NCI-H1417 (cell line): ENCODE measurements around the gene CCDC85C.

ENCODE experiments used
- DNase-seq, 3 experiments: peaks; one replicate each; lab custom pipeline; 2025; lab: John Stamatoyannopoulos, UW

The CCDC85C gene

DNA sequence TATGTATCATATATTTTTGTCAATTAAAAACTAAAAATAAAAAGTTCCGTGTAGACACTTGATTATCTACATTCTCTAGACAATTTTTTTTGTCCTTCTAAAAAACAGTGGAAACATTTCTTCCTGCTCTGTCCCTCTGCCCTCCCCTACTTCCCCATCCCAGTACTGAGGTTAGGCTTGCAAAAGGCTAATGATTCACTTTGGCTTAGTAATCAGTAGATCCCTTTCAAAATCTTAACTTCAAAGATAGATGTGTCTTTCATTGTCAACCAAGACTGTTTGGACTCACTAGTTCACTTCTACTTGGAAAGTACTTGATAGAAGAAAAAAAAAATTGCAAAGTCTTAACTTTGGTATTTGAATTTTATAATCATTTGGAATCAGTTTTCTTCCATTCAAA, 127.1 kb downstream of the CCDC85C start:
- no peak for DNase-seq

- no peak for DNase-seq
These were observed 128.3 kb downstream of the CCDC85C start for GRCh38 chr14:99475660-99476059.

- DNase-seq = no peak
These were observed 128.8 kb downstream of the CCDC85C start for GRCh38 chr14:99475179-99475578.

GRCh38 chr14:99473458-99473857, 130.5 kb downstream of the CCDC85C start:
- DNase-seq = peak in 1 of 3 experiments; percentile 18

GRCh38 chr14:99472937-99473336, 131.1 kb downstream of the CCDC85C start:
- DNase-seq = no peak

DNA sequence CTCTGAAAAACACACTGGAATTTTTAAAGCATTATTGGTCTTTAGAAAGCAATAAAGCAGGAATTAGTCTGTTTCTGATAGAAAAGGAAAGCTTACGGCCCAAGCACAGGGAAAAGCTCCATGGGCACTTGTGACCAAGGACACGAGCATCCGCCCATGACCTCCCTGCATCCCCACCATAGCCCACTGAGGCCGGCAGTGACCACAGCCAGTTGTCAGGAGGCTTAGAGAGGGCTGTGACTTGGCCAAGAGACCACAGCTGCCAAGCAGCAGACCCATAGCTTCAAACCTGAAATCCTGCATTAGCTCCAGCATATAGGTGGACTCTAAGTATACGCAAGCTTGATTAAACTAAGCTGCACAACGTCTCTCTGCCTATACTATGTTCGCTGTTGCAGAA, 132.3 kb downstream of the CCDC85C start:
- no peak for DNase-seq

DNA sequence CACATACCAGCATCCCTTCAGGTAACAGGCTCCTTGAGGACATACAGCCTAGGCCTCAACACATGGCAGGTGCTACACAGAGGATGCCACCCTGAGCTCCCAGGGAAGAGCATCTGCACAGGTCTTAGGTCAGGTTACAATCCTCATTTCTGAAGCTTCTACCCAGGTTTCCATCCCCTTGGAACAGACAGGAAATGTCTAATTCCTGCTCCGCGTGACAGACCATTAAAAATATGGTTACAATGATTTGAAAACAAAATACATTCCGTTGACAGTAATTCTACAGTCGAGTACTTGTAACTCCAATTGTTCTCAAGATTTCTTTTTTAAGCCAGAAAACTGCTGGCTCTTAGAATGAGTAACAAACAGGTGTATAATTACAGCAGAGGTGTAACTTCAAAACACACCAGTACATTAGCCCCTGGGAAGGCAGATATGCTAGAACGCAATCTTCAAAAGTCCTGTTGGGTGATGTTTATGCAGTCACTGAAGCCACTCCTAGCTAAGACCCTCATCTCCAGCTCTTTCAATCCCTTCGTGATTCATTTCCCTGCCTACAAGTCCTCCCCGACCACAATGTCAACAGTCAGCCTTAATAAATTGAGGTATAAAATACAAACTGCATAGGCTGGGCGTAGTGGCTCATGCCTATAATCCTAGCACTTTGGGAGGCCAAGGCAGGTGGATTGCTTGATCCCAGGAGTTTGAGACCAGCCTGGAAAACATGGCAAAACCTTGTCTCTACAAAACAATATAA, 135.0 kb downstream of the CCDC85C start:
- DNase-seq = peak in 2 of 3 experiments; percentile 23 to 55

DNA sequence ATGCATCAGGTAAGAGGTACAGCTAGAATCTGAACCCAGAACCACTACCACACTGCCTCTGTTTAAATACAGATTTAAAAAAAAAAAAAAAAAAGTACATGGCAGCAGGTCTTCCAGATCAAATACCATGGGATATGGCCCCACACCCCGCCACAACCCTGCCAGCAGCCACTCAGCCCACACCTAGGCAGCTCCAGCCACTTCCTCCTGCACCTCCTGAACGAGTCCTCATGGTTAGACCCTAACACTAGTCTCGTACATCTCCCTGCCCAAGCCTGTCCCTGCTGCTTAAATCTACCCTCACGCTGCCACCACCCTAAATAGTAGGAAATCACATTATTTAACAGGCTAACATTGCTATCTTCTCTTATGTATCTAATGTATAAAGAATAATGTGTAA, 135.9 kb downstream of the CCDC85C start:
- no peak for DNase-seq

DNA sequence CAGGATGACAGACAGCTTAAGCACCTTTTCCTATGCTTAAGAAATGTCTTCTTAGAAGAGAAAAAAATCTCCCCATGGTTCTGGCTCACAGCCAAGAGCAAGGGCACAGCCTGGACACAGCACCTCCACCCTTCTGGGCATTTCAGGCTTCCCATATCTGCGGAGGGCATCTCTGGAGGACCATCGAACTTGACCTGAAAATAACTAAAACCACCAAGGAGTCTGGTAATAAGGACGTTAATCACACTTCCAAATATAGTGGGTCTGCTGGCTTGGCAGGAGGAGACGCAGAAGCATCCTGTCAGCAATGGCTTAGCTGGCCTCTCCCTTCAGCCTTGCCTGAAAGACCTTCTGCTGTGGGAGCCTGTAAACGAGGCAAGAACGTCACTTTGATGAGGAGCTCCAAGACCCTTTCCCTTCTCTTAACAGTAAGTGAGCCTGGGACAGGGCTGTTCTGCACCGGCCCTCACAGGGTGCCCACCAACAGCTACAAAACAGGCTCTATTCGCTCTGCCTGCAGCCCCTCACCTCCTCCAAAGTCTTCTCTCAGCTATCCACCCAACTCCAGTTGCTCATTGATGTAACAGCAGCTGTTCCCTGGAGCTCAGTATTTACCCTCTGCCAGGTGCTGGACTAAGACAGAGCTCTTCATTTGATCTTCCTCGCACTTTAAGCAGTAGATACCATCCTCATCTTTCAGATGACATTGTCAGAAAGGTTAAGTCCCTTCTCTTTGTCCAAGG, 136.5 kb downstream of the CCDC85C start:
- DNase-seq = peak in 1 of 3 experiments; percentile 54

DNA sequence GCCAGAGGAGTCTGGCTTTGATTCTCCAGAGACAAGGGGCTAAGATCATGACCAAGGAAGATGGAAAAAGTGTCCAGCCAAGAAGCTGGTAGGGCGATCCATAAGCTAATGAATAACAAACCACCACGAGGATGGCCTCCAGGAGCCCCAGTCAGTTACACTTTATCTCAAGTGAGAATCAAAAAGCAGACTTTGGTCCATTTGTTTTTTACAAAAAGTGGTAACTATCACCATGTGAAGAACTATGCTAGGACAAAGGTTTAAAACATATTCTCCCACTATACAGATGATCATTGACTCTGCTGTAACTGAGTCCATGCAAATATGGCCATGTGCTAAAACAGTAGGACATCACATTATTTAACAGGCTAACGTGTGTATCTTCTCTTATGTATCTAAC, 137.2 kb downstream of the CCDC85C start:
- DNase-seq = no peak

GRCh38 chr14:99465288-99465687, 138.7 kb downstream of the CCDC85C start:
- DNase-seq = no peak

GRCh38 chr14:99463974-99464373, 140.0 kb downstream of the CCDC85C start:
- DNase-seq = no peak

DNA sequence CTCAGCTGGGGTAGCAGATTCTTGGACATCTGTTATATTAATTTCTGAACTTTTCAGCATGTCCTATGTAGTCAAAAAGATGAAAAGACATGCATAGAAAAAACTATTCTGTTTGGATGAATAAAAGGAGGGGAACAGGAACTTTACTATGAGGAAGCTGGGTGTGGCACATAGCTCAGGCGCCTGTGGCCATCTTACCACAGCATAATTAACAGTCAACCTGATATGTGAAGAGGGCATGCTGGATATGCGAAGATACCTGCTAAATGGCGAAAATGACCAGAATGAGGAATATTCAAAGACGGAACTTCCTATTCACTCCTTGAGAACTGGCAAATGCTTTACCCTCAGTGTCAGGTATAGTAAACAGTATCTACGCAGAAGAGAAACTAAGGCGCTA, 141.8 kb downstream of the CCDC85C start:
- DNase-seq = no peak

DNA sequence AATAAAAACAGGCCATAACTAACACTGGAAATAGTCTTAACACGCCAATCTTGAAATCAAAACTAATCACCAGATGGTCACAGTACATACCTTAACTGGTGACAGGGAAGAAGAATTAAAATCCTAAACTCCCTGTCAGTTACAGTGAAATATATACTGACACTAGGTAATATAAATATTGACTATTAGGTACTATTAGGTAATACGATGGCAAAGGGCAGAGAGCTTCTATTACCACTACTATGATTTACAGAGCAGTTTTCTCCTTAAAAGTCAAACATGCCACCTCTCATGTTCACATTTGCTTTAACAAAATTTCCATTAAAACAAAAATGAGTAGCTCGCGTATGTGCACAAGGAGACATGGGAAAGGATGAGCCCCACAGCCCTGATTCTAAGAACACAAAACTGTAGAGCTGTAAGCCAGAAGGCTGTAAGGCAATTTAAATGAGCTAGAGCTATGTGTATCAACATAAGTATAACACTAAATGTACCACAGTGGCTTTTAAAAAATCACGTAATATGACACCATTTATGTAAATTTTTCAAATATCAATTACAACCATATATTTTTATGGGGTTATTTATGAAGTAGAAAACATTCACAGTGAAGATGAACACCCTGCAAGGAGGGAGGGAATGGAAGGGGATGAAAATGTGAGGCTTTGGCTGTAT, 142.5 kb downstream of the CCDC85C start:
- DNase-seq = no peak

DNA sequence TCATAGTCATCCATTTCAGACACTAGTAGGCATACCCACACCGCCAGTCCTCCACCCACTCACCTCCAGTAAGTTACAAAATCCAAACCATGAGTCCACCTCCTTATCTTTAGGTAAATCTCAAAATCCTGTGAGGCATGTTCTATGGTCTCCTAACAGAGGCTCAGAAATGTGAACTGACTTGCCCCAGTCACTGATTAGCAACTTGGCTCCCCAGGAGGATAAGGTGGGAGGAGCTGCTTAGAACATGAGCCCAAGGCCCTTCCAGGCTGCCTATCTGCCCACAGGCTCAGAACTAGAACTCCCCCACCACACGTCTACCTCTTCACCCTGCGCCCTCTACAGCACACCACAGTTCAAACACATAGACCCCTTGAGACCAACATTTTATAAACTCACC, 143.2 kb downstream of the CCDC85C start:
- no peak for DNase-seq

DNA sequence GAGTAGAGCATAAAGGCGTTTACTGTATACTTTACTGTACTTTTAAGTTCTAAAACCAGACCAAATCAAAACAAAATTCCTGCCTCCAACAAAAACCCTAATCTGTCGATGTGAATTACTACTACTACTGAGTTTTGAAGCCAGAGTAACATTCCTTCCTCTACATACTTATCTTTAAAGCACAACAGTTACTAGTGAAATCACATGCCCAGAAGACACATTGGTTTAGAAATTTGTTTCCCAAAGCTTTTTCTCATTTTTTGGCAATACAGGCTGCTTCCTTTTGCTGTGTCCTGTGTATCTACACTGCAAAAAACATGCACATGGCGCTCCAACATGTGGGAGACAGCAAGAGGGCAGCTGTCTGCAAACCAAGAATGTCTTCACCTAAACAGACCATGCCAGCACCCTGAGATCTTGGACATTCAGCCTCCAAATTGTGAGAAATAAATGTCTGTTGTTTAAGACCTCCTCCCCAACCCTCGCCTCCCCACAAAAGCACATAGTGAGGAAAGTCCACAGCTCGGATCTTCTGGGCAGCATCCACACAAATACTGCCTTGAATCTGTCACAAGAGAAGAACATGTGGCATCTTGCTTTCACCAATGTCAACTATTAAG, 144.4 kb downstream of the CCDC85C start:
- DNase-seq = no peak

DNA sequence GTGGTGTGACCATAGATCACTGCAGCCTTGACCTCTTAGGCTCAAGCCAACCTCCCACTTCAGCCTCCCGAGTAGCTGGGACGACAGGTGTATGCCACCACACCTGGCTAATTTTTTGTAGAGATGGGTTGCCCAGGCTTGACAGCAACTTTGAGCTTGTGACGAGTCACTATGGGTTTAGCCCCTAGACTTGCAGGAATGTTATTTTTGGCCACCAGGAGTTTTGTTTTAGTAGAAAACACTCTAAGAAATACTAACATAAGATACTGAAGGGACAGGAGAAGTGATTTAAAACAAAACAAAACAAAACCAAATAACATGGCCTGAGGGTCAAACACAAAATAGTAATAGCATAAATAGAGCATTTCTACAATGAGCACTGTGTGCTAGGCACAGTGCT, 149.8 kb downstream of the CCDC85C start:
- DNase-seq = no peak

DNA sequence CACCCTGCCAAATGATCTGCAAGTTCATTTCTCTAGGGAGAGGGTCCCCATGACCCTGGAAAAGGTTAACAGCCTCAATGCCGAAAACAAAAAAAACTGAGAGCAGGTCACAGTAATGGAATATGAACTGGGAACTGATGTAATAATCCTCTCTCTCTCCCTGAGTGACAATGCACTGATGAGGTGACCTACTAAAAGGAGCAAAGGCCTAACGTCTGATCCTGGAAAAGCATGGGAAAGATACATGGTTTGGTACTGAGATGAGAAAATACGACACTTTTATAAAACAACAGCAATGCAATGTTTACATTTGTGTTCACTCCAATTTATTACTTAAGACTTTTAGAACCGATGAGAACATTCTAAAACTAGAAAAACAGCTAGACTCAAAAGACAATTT, 151.0 kb downstream of the CCDC85C start:
- DNase-seq = no peak

DNA sequence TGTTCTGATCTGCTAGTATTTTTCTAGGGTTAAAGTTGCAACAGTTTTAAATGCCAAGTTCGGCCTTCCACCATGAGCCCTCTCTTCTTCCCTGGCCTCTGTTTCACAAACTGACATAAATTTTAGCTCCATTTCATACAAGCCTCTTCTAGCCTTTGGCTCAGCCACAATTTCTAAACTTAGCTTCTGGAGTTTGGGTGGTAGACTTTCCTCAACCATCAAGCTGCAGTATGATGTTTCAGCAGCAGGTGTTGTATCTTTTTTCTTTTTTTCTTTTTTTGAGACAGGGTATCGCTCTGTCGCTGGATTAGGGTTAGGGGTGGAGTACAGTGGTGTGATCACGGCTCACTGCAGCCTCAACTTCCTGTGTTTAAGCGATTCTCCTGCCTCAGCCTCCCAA, 152.8 kb downstream of the CCDC85C start:
- DNase-seq = no peak

DNA sequence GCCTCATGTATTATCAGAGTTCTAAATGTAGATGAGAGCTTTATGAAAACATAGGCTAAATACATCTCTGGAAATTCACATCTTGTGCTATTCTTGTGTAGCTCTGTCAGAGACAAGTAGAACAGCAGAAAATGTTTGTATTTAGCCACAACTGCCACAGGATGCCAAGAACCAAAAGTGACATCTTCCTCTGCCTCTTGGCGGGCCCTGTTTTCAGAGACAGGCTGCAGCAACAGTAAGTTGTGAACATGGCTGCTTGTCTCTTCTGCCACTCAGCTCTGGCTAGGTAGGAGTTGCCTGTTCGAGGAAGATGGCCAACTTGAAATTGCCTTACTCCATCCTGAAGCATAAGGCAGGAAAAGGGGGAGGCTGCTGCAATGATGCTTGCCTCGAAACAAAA, 153.7 kb downstream of the CCDC85C start:
- DNase-seq = no peak
